ENCODE results near the gene SLMAP. TPM values are rescaled to one million over a fixed set of nuclear protein-coding genes. Genes with fewer than 3 reads are reported as not detected.

The SLMAP gene
- total and polyA plus RNA-seq, 7 experiments from 2014 or later = 20.2 to 77.1 (median 63.4) TPM

DNA sequence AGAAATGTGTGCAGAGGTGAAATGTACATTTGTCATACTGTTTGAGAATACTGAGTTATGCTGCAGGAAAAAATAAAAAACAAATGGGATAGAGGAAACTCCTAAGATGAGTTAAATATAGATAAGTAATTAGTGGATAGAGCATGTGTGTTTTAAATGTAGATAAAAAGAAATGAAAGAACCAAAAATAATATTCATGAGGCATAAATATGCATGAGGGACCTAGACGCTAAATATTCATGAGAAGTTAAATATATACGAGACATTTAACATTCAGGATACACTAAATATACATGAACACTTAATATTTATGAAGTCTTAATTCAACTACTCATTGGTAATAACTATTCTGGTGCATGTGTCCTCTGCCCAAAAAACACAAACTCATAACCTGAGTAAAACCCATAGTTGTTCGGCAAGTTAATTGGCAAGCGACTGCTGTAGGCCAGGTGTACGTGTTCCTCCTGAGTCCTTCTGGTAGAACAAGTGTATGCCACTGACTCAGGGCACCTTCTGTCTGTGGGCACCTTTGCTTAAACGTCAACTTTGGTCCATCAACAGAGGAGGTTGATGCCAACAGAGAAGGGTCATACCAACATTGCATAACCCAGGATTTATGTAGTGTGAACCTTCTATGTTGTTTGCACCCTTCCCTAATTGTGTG is 38.8 kb upstream of the SLMAP start:
- no peak overlapping the region for H3K27ac Mint-ChIP-seq

DNA sequence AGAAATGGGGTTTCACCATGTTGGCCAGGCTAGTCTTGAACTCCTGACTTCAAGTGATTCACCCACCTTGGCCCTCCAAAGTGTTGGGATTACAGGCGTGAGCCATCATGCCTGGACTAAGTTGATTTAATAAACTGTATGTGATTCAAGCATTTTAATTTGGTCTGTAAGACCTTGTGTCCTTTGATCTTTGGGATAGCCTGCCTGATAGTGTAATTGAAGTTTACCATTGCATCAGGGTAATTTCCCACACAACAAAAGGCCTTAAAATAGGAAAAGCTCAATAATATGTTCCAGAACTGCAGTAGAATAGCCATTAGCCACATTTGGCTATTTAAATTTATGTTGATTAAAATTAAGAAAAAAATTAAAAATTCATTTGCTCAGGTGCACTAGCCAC is 38.0 kb upstream of the SLMAP start:
- H3K27ac Mint-ChIP-seq = no peak overlapping the region
- no peaks in the 10 kb centered on the region for H3K4me1 ChIP-seq (ENCODE audit: control insufficient read depth in 2 of 2, insufficient read depth in 2 of 2, low read length in 2 of 2)
- DNase-seq = no peak
- no peaks in the 10 kb centered on the region for H3K36me3 Mint-ChIP-seq
- no peak for ATAC-seq
- peaks cover 0 to 1% (median 0%) of the 10 kb centered on the region in 7 donors for H3K4me1 Mint-ChIP-seq
- ChIA-PET CTCF (no interaction called here), POLR2A (interaction anchor here (1.0 kb wide), 1 partner anchor 25 kb away, joined by 4 read pairs; the partner anchor contains the start of gene DENND6A)
- no peaks in the 10 kb centered on the region for H3K9me3 Mint-ChIP-seq
- H3K27ac ChIP-seq (ENCODE audit: low read depth, low read length) = no peak overlapping the region
- no peaks in the 10 kb centered on the region for H3K9me3 ChIP-seq (ENCODE audit: control insufficient read depth in 2 of 3, low read length in 3 of 3)
- peaks cover 0 to 3% (median 0%) of the 10 kb centered on the region in 5 donors for H3K27me3 Mint-ChIP-seq
- H3K4me3 Mint-ChIP-seq = no peak overlapping the region
- H3K27me3 ChIP-seq (ENCODE audit: control insufficient read depth in 2 of 2, insufficient read depth in 2 of 2, low read length in 2 of 2) = no peaks in the 10 kb centered on the region
- intact Hi-C loops (cut with micrococcal nuclease) = no loop called here
- H3K36me3 ChIP-seq (ENCODE audit: control insufficient read depth in 2 of 3, insufficient read depth in 3 of 3, low read length in 3 of 3) = no peaks in the 10 kb centered on the region
- H3K4me3 ChIP-seq (ENCODE audit: low read length) = no peak overlapping the region

More for the DNA sequence above, 38.8 kb upstream of the SLMAP start:
- POLR2A ChIA-PET = interaction anchor here (0.8 kb wide), 1 partner anchor 1024 kb away, joined by 4 read pairs; no protein-coding TSS in a partner anchor
- intact Hi-C loops (cut with micrococcal nuclease) = no loop called here
- no peak overlapping the region for H3K4me3 ChIP-seq (ENCODE audit: low read length)
- H3K36me3 ChIP-seq (ENCODE audit: control insufficient read depth in 2 of 3, insufficient read depth in 3 of 3, low read length in 3 of 3) = no peaks in the 10 kb centered on the region
- H3K4me1 ChIP-seq (ENCODE audit: control insufficient read depth in 2 of 2, insufficient read depth in 2 of 2, low read length in 2 of 2) = no peaks in the 10 kb centered on the region
- ATAC-seq = no peak
- no peaks in the 10 kb centered on the region for H3K27me3 ChIP-seq (ENCODE audit: control insufficient read depth in 2 of 2, insufficient read depth in 2 of 2, low read length in 2 of 2)
- H3K4me3 Mint-ChIP-seq = no peak overlapping the region
- peaks cover 0 to 3% (median 0%) of the 10 kb centered on the region in 5 donors for H3K27me3 Mint-ChIP-seq
- DNase-seq = no peak
- peaks cover 0 to 1% (median 0%) of the 10 kb centered on the region in 7 donors for H3K4me1 Mint-ChIP-seq
- no peaks in the 10 kb centered on the region for H3K36me3 Mint-ChIP-seq
- H3K9me3 Mint-ChIP-seq = no peaks in the 10 kb centered on the region
- H3K27ac ChIP-seq (ENCODE audit: low read depth, low read length) = no peak overlapping the region
- CTCF ChIA-PET = no interaction called here
- H3K9me3 ChIP-seq (ENCODE audit: control insufficient read depth in 2 of 3, low read length in 3 of 3) = no peaks in the 10 kb centered on the region

DNA sequence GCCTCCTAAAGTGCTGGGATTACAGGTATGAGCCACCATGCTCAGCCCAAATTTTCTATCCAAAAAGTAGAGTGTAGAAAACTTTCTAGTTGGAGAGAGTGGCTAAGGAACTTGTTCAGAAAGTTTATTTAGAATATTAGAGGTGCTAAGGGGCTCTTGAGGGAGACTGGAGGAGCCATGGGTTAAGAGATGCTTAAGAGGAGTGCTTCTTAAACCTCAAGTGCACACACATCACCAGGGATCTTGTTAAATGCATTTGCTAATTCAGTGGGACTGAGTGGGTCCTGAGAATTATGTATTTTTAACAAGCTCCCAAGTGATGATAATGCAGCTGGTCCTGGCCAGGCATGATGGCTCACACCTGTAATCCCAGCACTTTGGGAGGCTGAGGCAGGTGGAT is 29.7 kb upstream of the SLMAP start:
- no peak for ATAC-seq
- Mint-ChIP-seq H3K4me1 (peaks cover 0 to 3% (median 0%) of the 10 kb centered on the region in 7 donors), H3K9me3 (no peaks in the 10 kb centered on the region), H3K4me3 (no peak overlapping the region), H3K27ac (no peak overlapping the region), H3K36me3 (no peaks in the 10 kb centered on the region), H3K27me3 (peaks cover 0 to 7% (median 0%) of the 10 kb centered on the region in 5 donors)
- Histone ChIP-seq H3K27me3 (ENCODE audit: control insufficient read depth in 2 of 2, insufficient read depth in 2 of 2, low read length in 2 of 2) (no peaks in the 10 kb centered on the region), H3K4me3 (ENCODE audit: low read length) (no peak overlapping the region), H3K4me1 (ENCODE audit: control insufficient read depth in 2 of 2, insufficient read depth in 2 of 2, low read length in 2 of 2) (no peaks in the 10 kb centered on the region), H3K9me3 (ENCODE audit: control insufficient read depth in 2 of 3, low read length in 3 of 3) (no peaks in the 10 kb centered on the region), H3K27ac (ENCODE audit: low read depth, low read length) (no peak overlapping the region), H3K36me3 (ENCODE audit: control insufficient read depth in 2 of 3, insufficient read depth in 3 of 3, low read length in 3 of 3) (no peaks in the 10 kb centered on the region)
- intact Hi-C loops (cut with micrococcal nuclease) = no loop called here
- no peak for DNase-seq
- ChIA-PET CTCF (no interaction called here), POLR2A (interaction anchor here (0.6 kb wide), 1 partner anchor 28 kb away, joined by 3 read pairs; no protein-coding TSS in a partner anchor)

DNA sequence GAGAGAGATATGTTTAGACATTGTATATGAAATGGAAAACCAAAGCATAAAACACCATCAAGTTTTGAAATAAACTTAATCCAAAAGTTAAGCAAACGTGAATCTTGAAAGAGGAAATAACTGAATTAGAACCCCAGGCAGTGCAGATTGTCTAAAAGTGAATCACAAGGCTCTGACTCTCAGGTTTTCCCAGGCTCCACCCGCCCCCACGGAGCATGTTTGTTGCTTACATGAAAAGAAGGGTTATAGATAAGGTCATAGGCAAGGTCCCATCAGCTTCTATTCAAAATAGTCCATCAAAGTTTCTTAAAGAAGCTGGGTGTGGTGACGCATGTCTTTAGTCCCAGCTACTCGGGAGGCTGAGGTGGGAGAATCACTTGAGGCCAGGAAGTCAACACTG is 29.0 kb upstream of the SLMAP start:
- DNase-seq (no peak), ATAC-seq (peak; percentile 27)
- ChIA-PET POLR2A (interaction anchor here (0.6 kb wide), 1 partner anchor 27 kb away, joined by 3 read pairs; no protein-coding TSS in a partner anchor), CTCF (no interaction called here)
- H3K9me3 ChIP-seq (ENCODE audit: control insufficient read depth in 2 of 3, low read length in 3 of 3) = no peaks in the 10 kb centered on the region
- H3K4me1 ChIP-seq (ENCODE audit: control insufficient read depth in 2 of 2, insufficient read depth in 2 of 2, low read length in 2 of 2) = no peaks in the 10 kb centered on the region
- no peak overlapping the region for H3K4me3 ChIP-seq (ENCODE audit: low read length)
- Mint-ChIP-seq H3K27me3 (peaks cover 0 to 11% (median 0%) of the 10 kb centered on the region in 5 donors), H3K4me3 (no peak overlapping the region), H3K27ac (peak overlapping the region in 1 of 9 donors; percentile 70), H3K4me1 (peaks cover 0 to 3% (median 0%) of the 10 kb centered on the region in 7 donors), H3K36me3 (no peaks in the 10 kb centered on the region), H3K9me3 (no peaks in the 10 kb centered on the region)
- no peaks in the 10 kb centered on the region for H3K36me3 ChIP-seq (ENCODE audit: control insufficient read depth in 2 of 3, insufficient read depth in 3 of 3, low read length in 3 of 3)
- H3K27me3 ChIP-seq (ENCODE audit: control insufficient read depth in 2 of 2, insufficient read depth in 2 of 2, low read length in 2 of 2) = no peaks in the 10 kb centered on the region
- H3K27ac ChIP-seq (ENCODE audit: low read depth, low read length) = no peak overlapping the region
- intact Hi-C loops (cut with micrococcal nuclease) = no loop called here

DNA sequence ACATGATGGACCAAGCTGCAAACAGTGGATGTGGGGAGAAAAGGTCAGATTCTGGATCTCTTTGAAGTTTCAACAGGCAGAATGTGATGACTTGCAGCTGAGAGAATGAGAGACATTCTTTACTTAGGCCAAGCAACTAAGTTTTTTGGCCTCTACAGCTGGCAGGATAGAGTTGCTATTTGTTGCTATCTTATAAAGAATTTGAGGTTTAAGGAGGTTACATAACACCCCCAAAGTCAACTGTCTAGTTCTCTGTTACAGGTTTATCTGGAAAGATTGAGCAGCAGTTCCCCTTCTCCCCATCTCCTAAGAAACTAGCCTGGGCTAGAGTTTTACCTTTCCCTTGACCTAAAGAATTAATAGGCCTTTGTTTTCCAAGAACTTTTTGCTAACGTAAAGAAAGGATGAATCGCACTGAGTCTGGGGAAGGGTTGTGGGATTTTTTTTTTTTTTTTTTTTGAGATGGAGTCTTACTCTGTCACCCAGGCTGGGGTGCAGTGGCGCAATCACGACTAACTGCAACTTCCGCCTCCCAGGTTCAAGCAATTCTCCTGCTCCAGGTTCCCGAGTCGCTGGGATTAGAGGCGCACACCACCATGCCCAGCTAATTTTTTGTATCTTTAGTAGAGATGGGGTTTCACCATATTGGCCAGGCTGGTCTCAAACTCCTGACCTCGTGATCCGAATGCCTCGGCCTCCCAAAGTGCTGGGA is 26.6 kb upstream of the SLMAP start:
- no peak overlapping the region for H3K4me3 Mint-ChIP-seq

DNA sequence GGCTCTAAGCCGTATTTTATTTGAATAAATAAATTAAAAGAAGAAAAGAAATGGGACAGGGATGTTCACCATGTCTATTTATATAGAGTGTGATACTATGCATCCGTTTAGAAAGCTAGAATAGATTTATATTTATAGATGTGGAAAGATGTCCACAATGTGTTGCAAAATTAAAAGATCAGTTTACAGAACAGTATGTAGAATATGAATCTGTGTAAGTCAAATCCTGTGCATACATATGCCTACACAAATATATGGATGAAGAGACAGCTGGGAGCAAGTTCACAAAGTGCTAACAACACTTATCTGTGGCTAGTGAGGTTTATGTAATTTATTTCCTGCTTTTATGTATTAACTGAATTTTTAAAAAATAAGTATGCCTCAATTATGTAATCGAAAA is 25.4 kb upstream of the SLMAP start:
- ATAC-seq = no peak
- POLR2A ChIA-PET = interaction anchor here (0.7 to 0.9 kb wide), 2 partner anchors 25 to 51 kb away, joined by 3 read pairs; partner anchors contain the start of gene SLMAP
- no peaks in the 10 kb centered on the region for H3K36me3 ChIP-seq (ENCODE audit: control insufficient read depth in 2 of 3, insufficient read depth in 3 of 3, low read length in 3 of 3)
- no peak overlapping the region for H3K27ac ChIP-seq (ENCODE audit: low read depth, low read length)
- H3K9me3 ChIP-seq (ENCODE audit: control insufficient read depth in 2 of 3, low read length in 3 of 3) = no peaks in the 10 kb centered on the region
- Mint-ChIP-seq H3K27ac (no peak overlapping the region), H3K4me1 (peaks cover 0 to 3% (median 0%) of the 10 kb centered on the region in 7 donors), H3K36me3 (no peaks in the 10 kb centered on the region), H3K4me3 (no peak overlapping the region), H3K9me3 (no peaks in the 10 kb centered on the region), H3K27me3 (peaks cover 0 to 6% (median 0%) of the 10 kb centered on the region in 5 donors)
- intact Hi-C loops (cut with micrococcal nuclease) = no loop called here
- no peak overlapping the region for H3K4me3 ChIP-seq (ENCODE audit: low read length)
- H3K4me1 ChIP-seq (ENCODE audit: control insufficient read depth in 2 of 2, insufficient read depth in 2 of 2, low read length in 2 of 2) = no peaks in the 10 kb centered on the region
- CTCF ChIA-PET = no interaction called here
- DNase-seq = no peak
- H3K27me3 ChIP-seq (ENCODE audit: control insufficient read depth in 2 of 2, insufficient read depth in 2 of 2, low read length in 2 of 2) = no peaks in the 10 kb centered on the region

More for the DNA sequence above, 26.6 kb upstream of the SLMAP start:
- Mint-ChIP-seq H3K36me3 (no peaks in the 10 kb centered on the region), H3K9me3 (no peaks in the 10 kb centered on the region), H3K27me3 (peaks cover 0 to 11% (median 0%) of the 10 kb centered on the region in 5 donors), H3K4me1 (peaks cover 0 to 3% (median 0%) of the 10 kb centered on the region in 7 donors), H3K27ac (no peak overlapping the region)
- no peak overlapping the region for H3K27ac ChIP-seq (ENCODE audit: low read depth, low read length)
- POLR2A ChIA-PET = no interaction called here
- ATAC-seq (no peak), DNase-seq (no peak)
- CTCF ChIA-PET = no interaction called here
- intact Hi-C loops (cut with micrococcal nuclease) = no loop called here
- no peaks in the 10 kb centered on the region for H3K36me3 ChIP-seq (ENCODE audit: control insufficient read depth in 2 of 3, insufficient read depth in 3 of 3, low read length in 3 of 3)
- no peaks in the 10 kb centered on the region for H3K4me1 ChIP-seq (ENCODE audit: control insufficient read depth in 2 of 2, insufficient read depth in 2 of 2, low read length in 2 of 2)
- H3K9me3 ChIP-seq (ENCODE audit: control insufficient read depth in 2 of 3, low read length in 3 of 3) = no peaks in the 10 kb centered on the region
- H3K4me3 ChIP-seq (ENCODE audit: low read length) = no peak overlapping the region
- H3K27me3 ChIP-seq (ENCODE audit: control insufficient read depth in 2 of 2, insufficient read depth in 2 of 2, low read length in 2 of 2) = no peaks in the 10 kb centered on the region

Measured in naive thymus-derived CD4-positive, alpha-beta T cell (primary cell).